Karpas-422 (cell line): ENCODE data around the gene VWA8. TPM values are rescaled to one million over a fixed set of nuclear protein-coding genes. Genes with fewer than 3 reads are reported as not detected.
A peak's percentile ranks its signal among the peaks of the same experiment; 100 is the strongest.
"Not testable (repeated sequence)": the region's sequence is repeated elsewhere in the genome, so short reads cannot be mapped to it uniquely, and the experiment has no call there.

Experiments
- DNase-seq: peaks from one replicate; pipeline ENCODE4 v3.0.0-alpha.2; 2015
- H2AFZ ChIP-seq: fragments of 200-600 bp; sonication (generic); 2 replicates; pipeline ENCODE4 v1.6.1; 2014; ENCODE audit warnings: antibody characterized with exemption, low read length, mixed read lengths
- H3K27ac ChIP-seq: fragments of 200-600 bp; sonication (generic); 2 replicates; pipeline ENCODE4 v1.5.1; 2014; ENCODE audit warnings: mild to moderate bottlenecking, low read length, moderate library complexity
- H3K27me3 ChIP-seq: fragments of 200-600 bp; sonication (generic); 2 replicates; pipeline ENCODE4 v1.6.1; 2014; ENCODE audit warnings: low read length, mixed read lengths
- H3K36me3 ChIP-seq: fragments of 200-600 bp; sonication (generic); 2 replicates; pipeline ENCODE4 v1.6.1; 2014; ENCODE audit warnings: low read length, mixed read lengths; ENCODE audit not compliant: insufficient read depth
- H3K4me1 ChIP-seq: fragments of 200-600 bp; sonication (generic); 2 replicates; pipeline ENCODE4 v1.6.1; 2014; ENCODE audit warnings: mild to moderate bottlenecking, low read length, mixed read lengths
- H3K4me2 ChIP-seq: fragments of 200-600 bp; sonication (generic); 2 replicates; pipeline ENCODE4 v1.6.1; 2014; ENCODE audit warnings: low read length, low read depth, mild to moderate bottlenecking; ENCODE audit not compliant: poor library complexity, severe bottlenecking
- H3K4me3 ChIP-seq: fragments of 200-600 bp; sonication (generic); 2 replicates; pipeline ENCODE4 v1.5.1; 2014; ENCODE audit warnings: mild to moderate bottlenecking, antibody characterized with exemption, low read length, mixed read lengths
- H3K79me2 ChIP-seq: fragments of 200-600 bp; sonication (generic); 2 replicates; pipeline ENCODE4 v1.6.1; 2014; ENCODE audit warnings: mild to moderate bottlenecking, low read length, mixed read lengths
- H3K9ac ChIP-seq: fragments of 200-600 bp; sonication (generic); 2 replicates; pipeline ENCODE4 v1.6.0; 2014; ENCODE audit warnings: low read length
- H3K9me2 ChIP-seq: fragments of 200-600 bp; sonication (generic), shearing (Covaris generic); replicated peaks from 2 replicates; pipeline ENCODE4 v1.6.0; 2014; ENCODE audit warnings: mild to moderate bottlenecking, low read length, moderate library complexity; ENCODE audit not compliant: insufficient read depth
- H3K9me3 ChIP-seq: fragments of 300-700, 200-600 bp; sonication (generic); 2 replicates; pipeline ENCODE4 v1.6.1; 2014; ENCODE audit warnings: low read length, mixed read lengths
- H4K20me1 ChIP-seq: fragments of 200-600 bp; sonication (generic); 2 replicates; pipeline ENCODE4 v1.6.1; 2014; ENCODE audit warnings: mild to moderate bottlenecking, antibody characterized with exemption, low read length, low read depth; ENCODE audit not compliant: insufficient read depth
- total RNA-seq: library from RNA; depleted of rRNA; stranded (reverse); fragments of >200 nt; shearing (Covaris generic); gene quantifications from 2 replicates; pipeline ENCODE4 v1.2.3, GENCODE V29; 2014; ENCODE audit warnings: low replicate concordance

The VWA8 gene
- total RNA-seq, 1 experiment from 2014 or later, result 35.7 TPM

GRCh38 chr13:41961466-41961760 is 504 bp upstream of the VWA8 start:
- no peaks in the 10 kb centered on the region; the same call in 1 of the 2 replicates for H4K20me1 ChIP-seq
- H3K4me2 ChIP-seq, result peak overlapping the region; percentile 92
- peak overlapping the region; percentile 99 for H2AFZ ChIP-seq
- peak overlapping the region; percentile 91 for H3K9ac ChIP-seq
- no peaks in the 10 kb centered on the region for H3K36me3 ChIP-seq
- no peak for DNase-seq
- H3K9me3 ChIP-seq, result no peaks in the 10 kb centered on the region
- peak overlapping the region; percentile 90 for H3K4me3 ChIP-seq
- H3K9me2 ChIP-seq, result no peaks in the 10 kb centered on the region
- H3K4me1 ChIP-seq, result peaks cover 35% of the 10 kb centered on the region
- H3K27ac ChIP-seq, result 0 out of 2 replicates have a peak overlapping the region, but pooled peaks have one; percentile 38
- H3K79me2 ChIP-seq, result peaks cover 44% of the 10 kb centered on the region
- H3K27me3 ChIP-seq, result no peaks in the 10 kb centered on the region

GRCh38 chr13:41960211-41960636 is 685 bp downstream of the VWA8 start:
- Histone ChIP-seq H3K4me2 (peak overlapping the region; percentile 92), H3K79me2 (peaks cover 56% of the 10 kb centered on the region), H3K27ac (peak overlapping the region; percentile 18; the same call in 1 of the 2 replicates), H3K27me3 (no peaks in the 10 kb centered on the region), H3K4me1 (peaks cover 47% of the 10 kb centered on the region), H2AFZ (peak overlapping the region; percentile 57), H3K9me2 (no peaks in the 10 kb centered on the region), H3K9me3 (no peaks in the 10 kb centered on the region), H3K36me3 (no peaks in the 10 kb centered on the region), H3K4me3 (peak overlapping the region; percentile 90), H4K20me1 (no peaks in the 10 kb centered on the region; the same call in 1 of the 2 replicates), H3K9ac (peak overlapping the region; percentile 91)
- DNase-seq, result peak; percentile 46

GRCh38 chr13:41956272-41956671 is 4.6 kb downstream of the VWA8 start:
- no peak for DNase-seq
- Histone ChIP-seq H3K9me2 (no peaks in the 10 kb centered on the region), H3K4me2 (no peak overlapping the region), H3K27me3 (no peaks in the 10 kb centered on the region), H3K4me1 (peaks cover 53% of the 10 kb centered on the region), H3K79me2 (peaks cover 95% of the 10 kb centered on the region), H3K36me3 (no peaks in the 10 kb centered on the region), H2AFZ (no peak overlapping the region), H3K9me3 (no peaks in the 10 kb centered on the region), H3K27ac (no peak overlapping the region), H3K9ac (no peak overlapping the region), H3K4me3 (no peak overlapping the region), H4K20me1 (no peaks in the 10 kb centered on the region; the same call in 1 of the 2 replicates)

GRCh38 chr13:41955605-41956004 is 5.3 kb downstream of the VWA8 start:
- no peak overlapping the region for H3K27ac ChIP-seq

GRCh38 chr13:41954226-41954625 is 6.7 kb downstream of the VWA8 start:
- H3K27me3 ChIP-seq, result no peaks in the 10 kb centered on the region
- H3K36me3 ChIP-seq, result peaks cover 3% of the 10 kb centered on the region; the same call in 1 of the 2 replicates
- no peak for DNase-seq
- H4K20me1 ChIP-seq, result no peaks in the 10 kb centered on the region
- H3K27ac ChIP-seq, result no peak overlapping the region
- H3K4me1 ChIP-seq, result peaks cover 43% of the 10 kb centered on the region
- peaks cover 93% of the 10 kb centered on the region for H3K79me2 ChIP-seq
- H3K4me2 ChIP-seq, result no peak overlapping the region
- H3K9me2 ChIP-seq, result no peaks in the 10 kb centered on the region
- no peak overlapping the region for H3K4me3 ChIP-seq
- no peak overlapping the region for H3K9ac ChIP-seq
- H2AFZ ChIP-seq, result no peak overlapping the region
- H3K9me3 ChIP-seq, result no peaks in the 10 kb centered on the region

More at GRCh38 chr13:41955605-41956004, 5.3 kb downstream of the VWA8 start:
- H3K4me2 ChIP-seq, result no peak overlapping the region
- H2AFZ ChIP-seq, result no peak overlapping the region
- no peaks in the 10 kb centered on the region; the same call in 1 of the 2 replicates for H4K20me1 ChIP-seq
- no peaks in the 10 kb centered on the region for H3K9me3 ChIP-seq
- H3K27me3 ChIP-seq, result no peaks in the 10 kb centered on the region
- H3K36me3 ChIP-seq, result no peaks in the 10 kb centered on the region
- no peak overlapping the region for H3K4me3 ChIP-seq
- DNase-seq, result peak; percentile 64
- H3K9ac ChIP-seq, result no peak overlapping the region
- peaks cover 99% of the 10 kb centered on the region for H3K79me2 ChIP-seq
- peaks cover 51% of the 10 kb centered on the region for H3K4me1 ChIP-seq
- no peaks in the 10 kb centered on the region for H3K9me2 ChIP-seq

GRCh38 chr13:41952749-41953148 is 8.2 kb downstream of the VWA8 start:
- H4K20me1 ChIP-seq, result no peaks in the 10 kb centered on the region
- peak overlapping the region; percentile 31 for H3K27ac ChIP-seq
- H3K9me2 ChIP-seq, result no peaks in the 10 kb centered on the region
- peaks cover 30% of the 10 kb centered on the region for H3K4me1 ChIP-seq
- no peak for DNase-seq
- H3K79me2 ChIP-seq, result peaks cover 92% of the 10 kb centered on the region
- no peaks in the 10 kb centered on the region for H3K27me3 ChIP-seq
- no peaks in the 10 kb centered on the region for H3K9me3 ChIP-seq
- peaks cover 14% of the 10 kb centered on the region; the same call in 1 of the 2 replicates for H3K36me3 ChIP-seq
- no peak overlapping the region for H3K4me2 ChIP-seq
- no peak overlapping the region for H3K9ac ChIP-seq
- H3K4me3 ChIP-seq, result no peak overlapping the region
- H2AFZ ChIP-seq, result no peak overlapping the region

- H3K27ac ChIP-seq, H3K27me3 ChIP-seq, H3K9me2 ChIP-seq, H4K20me1 ChIP-seq, H3K9ac ChIP-seq, H3K4me2 ChIP-seq, H3K9me3 ChIP-seq, DNase-seq, H2AFZ ChIP-seq, H3K4me3 ChIP-seq: not testable (repeated sequence)
- Histone ChIP-seq H3K4me1 (peaks cover 22% of the 10 kb centered on the region), H3K79me2 (peaks cover 86% of the 10 kb centered on the region), H3K36me3 (peaks cover 23% of the 10 kb centered on the region)
Measured at GRCh38 chr13:41949104-41949503, 11.8 kb downstream of the VWA8 start.

- Histone ChIP-seq H3K9me2 (no peaks in the 10 kb centered on the region), H3K79me2 (peaks cover 84% of the 10 kb centered on the region), H3K4me1 (peaks cover 17% of the 10 kb centered on the region), H2AFZ (no peak overlapping the region), H3K9me3 (no peaks in the 10 kb centered on the region), H3K4me2 (no peak overlapping the region), H3K36me3 (peaks cover 23% of the 10 kb centered on the region), H3K9ac (no peak overlapping the region), H3K4me3 (no peak overlapping the region), H3K27me3 (no peaks in the 10 kb centered on the region), H3K27ac (no peak overlapping the region), H4K20me1 (no peaks in the 10 kb centered on the region)
- no peak for DNase-seq
Measured at GRCh38 chr13:41945926-41946325, 15.0 kb downstream of the VWA8 start.
